ENCODE data around the gene KPNB1.

DNA sequence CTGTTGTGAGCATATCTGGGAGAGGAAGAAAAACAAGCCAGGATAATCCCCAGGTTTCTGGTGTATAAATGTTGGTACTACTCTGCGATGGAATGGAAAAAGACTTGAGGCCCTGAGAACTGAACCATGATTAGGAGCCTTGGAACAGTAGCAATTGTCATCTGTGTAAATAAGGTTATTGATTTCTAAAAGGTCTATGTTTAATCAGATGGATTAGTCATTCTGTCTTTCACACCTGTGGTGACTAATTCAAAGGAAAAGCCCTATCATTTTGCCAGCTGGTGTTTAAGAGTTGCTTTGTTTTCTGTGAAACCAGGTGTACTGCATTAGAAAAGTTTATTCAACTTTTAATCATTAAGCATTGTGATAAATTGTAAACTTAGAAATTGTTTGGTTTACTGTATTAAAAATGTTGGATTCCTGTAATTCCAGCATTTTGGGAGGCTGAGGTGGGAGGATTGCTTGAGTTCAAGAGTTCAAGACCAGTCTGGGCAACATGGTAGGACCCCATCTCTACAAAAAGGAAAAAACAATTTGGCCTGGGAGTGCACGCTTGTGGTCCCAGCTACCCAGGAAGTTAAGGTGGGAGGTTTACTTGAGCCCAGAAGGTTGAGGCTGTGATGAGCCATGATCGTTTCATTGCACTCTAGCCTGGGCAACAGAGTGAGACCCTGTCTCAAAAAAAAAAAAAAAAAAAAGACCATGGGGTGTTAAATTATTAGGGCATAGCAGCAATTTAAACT lies 29.0 kb upstream of the KPNB1 start:
- TF ChIP-seq, protein P1, sequence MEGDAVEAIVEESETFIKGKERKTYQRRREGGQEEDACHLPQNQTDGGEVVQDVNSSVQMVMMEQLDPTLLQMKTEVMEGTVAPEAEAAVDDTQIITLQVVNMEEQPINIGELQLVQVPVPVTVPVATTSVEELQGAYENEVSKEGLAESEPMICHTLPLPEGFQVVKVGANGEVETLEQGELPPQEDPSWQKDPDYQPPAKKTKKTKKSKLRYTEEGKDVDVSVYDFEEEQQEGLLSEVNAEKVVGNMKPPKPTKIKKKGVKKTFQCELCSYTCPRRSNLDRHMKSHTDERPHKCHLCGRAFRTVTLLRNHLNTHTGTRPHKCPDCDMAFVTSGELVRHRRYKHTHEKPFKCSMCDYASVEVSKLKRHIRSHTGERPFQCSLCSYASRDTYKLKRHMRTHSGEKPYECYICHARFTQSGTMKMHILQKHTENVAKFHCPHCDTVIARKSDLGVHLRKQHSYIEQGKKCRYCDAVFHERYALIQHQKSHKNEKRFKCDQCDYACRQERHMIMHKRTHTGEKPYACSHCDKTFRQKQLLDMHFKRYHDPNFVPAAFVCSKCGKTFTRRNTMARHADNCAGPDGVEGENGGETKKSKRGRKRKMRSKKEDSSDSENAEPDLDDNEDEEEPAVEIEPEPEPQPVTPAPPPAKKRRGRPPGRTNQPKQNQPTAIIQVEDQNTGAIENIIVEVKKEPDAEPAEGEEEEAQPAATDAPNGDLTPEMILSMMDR (IDR thresholded peaks at IDR 0.05), result no peak
- TF ChIP-seq POLR2A (IDR thresholded peaks at IDR 0.05), result no peak
- no peak for TF ChIP-seq EP300 (IDR thresholded peaks at IDR 0.05)

All from ovary (tissue), 3 donors.